GM19397 (cell line): ENCODE results near the gene RPP25.
"Not testable (repeated sequence)": the region's sequence is repeated elsewhere in the genome, so short reads cannot be mapped to it uniquely, and the experiment has no call there.

Experiments
- ATAC-seq: cut with Tn5 transposase; IDR thresholded peaks from one replicate; pipeline ENCODE4 v1.9.1; 2021; ENCODE audit warnings: mild to moderate bottlenecking, moderate library complexity; ENCODE audit not compliant: unreplicated experiment

Gene RPP25

DNA sequence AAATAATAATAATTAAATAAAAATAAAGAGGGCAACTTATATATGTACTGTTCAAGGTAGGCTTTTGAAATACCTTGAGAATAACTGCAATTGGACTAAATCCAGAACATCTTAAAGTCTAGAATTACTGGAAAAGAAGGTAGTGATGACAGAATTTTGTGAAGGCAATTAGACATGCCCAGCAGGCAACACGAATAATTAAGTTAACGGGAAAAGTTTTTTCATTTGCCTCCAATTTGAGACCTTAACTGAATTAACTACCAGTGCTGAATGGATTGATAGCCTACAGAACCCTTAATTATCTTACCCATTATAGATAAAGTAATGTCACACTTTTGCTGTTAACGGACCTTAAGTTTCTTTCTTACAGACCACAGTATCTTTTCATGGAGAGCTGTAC is 32.0 kb downstream of the RPP25 start:
- no peak for ATAC-seq

DNA sequence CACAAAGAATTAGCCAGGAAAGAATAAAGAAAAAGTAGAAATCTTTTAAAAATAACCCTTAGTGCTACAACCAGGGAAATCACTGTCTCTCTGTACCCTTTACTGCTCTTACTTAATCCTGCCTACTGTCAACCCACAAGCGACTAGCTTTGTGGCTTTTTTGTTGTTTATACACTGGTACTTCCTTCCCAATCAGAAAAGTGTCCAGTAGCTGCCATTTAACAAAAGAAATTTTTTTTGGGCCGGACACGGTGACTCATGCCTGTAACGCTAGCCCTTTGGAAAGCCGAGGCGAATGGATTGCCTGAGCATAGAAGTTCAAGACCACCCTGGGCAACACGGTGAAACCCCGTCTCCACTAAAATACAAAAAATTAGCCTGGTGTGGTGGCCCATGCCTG is 36.1 kb downstream of the RPP25 start:
- no peak for ATAC-seq

DNA sequence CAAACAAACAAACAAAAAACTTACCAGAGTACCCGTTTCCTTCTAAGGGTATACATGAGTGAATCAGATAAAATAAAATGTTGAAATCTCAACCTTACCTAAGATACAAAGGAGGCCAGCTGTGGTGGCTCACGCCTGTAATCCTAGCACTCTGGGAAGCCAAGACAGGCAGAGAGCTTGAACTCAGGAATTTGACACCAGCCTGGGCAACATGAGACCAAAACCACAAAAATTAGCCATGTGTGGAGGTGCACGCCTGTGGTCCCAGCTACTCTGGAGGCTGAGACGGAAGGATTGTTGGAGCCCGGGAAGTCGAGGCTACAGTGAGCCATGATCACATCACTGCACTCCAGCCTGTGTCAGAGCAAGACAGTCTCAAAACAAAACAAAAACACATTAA is 38.9 kb downstream of the RPP25 start:
- ATAC-seq, result no peak

DNA sequence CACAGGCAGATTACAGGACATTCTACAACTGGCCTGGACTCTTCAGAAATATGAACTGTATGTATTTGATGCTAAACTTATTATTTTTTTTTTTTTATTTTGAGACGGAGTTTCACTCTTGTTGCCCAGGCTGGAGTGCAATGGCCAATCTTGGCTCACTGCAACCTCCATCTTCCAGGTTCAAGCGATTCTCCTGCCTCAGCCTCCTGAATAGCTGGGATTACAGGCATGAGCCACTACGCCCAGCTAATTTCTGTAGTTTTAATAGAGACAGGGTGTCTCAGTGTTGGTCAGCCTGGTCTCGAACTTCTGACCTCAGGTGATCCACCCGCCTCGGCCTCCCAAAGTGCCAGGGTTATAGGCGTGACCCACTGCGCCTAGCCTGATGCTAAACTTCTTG is 42.8 kb downstream of the RPP25 start:
- not testable (repeated sequence) for ATAC-seq

DNA sequence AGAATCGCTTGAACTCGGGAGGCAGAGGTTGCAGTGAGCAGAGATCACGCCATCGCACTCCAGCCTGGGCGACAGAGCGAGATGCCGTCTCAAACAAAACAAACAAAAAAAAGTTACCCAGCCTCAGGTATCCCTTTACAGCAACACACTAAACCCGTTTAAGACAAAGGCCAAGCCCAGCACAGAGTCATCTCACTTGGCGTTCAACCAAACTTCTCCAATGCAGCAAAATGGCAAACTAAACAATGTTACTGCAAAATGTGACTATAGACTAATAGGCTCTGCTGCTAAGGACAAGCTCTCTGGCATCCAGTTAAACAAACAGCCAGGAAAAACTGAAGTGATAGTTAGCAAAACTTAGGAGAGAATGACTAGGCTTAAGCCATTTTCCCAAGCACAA is 43.5 kb downstream of the RPP25 start:
- ATAC-seq, result no peak

DNA sequence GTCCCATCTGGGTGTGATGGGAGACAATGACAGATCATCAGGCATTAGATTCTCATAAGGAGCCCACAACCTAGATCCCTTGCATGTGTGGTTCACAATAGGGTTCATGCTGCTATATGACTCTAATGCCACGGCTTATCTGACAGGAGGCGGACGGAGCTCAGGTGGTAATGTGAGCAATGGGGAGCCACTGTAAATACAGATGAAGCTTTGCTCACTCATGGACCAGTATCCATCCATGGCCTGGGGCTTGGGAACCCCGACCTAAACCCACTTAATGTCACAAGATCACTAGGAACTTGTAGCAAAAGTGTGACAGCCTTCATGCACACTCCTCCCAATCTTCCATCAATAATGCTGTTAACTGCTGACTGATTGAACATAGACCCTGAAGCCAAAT is 47.9 kb downstream of the RPP25 start:
- no peak for ATAC-seq

DNA sequence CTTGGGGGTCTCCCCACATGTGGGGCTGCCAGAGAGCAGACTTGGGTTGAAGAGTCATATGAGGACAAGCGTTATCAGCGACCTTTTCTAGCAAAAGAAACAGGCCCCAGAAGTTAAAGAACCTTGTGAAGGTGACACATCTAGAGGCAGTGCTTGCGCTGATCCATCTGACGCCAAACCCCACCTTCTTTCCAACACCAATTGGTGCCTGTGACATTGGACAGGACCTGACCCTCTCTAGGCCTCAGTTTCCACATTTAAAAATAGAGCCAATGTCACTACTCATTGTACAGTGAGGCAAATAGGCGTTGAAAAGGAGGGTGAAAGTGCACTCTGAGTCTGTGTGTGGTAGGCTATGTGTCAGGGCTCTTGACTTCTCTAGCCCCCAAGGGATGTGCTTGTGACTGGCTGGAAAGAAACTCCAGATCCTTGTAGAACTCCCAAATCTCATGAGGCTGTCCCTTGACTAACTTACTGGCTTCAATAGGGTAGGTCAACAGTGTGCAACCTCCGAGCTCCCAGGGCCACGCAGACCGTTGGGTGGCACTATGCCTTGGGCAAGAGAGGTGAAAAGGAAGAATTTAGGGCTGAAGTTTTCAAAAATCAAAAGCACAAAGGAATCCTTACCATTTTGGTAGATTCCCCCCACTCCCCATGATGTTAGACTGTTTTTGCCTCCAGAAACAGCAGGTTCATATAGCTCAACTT is 49.3 kb downstream of the RPP25 start:
- no peak for ATAC-seq

DNA sequence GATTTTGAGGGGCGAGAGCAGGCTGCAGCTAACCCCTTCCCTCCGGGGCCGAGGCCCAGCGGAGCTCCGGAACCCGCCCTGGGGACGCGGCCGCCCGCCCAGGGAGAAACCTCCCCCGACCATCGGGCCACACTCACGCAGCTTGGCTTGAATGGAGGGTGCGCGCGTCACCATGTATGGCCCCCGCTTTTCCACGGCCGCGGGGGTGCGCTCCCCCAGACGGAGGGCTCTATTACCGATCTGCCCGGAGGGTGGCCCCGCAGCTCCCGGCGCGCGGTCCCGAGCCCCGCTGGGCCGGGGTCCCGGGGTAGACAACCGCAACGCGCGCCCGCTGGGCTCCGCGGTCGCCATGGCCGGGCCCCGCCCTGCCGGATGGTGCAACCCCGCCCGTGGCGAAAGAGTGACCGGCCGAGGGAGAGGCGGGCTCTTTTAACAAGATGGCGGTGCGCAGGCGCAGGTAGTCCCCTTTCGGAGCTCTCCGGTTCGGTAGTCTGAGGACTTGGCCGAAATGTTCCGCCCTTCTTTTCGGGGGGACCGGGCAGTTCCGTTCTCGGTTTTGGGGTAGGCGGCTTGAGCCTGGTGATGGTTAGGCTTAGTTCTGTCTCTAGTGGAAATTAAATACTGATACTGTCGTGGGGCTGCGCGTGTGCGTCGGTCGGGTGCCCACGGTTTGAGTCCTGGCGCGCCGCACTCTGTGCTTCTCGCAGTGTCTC is 50.0 kb downstream of the RPP25 start, which contains the start of gene FAM219B:
Gene FAM219B, minus strand, starts transcription at position 402 of the 713 bp plus-strand sequence. Its CDS starts 51 bp downstream, at position 351.
- ATAC-seq, result peak; percentile 87

DNA sequence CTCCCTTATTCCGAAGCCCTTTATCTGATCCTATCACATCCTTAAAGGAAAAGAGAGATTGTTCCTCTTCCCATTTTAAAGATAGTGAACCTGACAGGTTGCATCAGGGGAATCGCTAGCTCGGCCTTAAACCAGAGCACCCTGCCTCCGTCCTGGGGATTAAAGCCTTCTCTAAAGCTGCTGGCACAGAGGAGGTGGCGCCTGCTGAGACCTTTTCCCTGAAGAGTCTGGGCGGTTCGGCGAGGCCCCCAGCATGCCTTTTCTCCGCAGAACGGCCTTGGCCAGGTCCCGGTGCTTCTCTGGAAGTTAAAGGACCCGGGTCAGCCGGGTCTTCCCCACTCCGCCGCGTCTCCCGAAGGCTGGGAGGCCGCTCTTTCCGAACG is 50.5 kb downstream of the RPP25 start:
- peak; percentile 11 for ATAC-seq
